OCI-LY7 (cell line): ENCODE measurements around the gene TGFBR3. TPM values are rescaled to one million over a fixed set of nuclear protein-coding genes. Genes with fewer than 3 reads are reported as not detected.

Source experiments
- BruUV-seq: library from RNA; stranded (reverse); fragments of 400-500 nt; replicated peaks from 2 replicates; lab custom pipeline; 2021; lab: Mats Ljungman, UMichigan
- CTCF ChIA-PET: fragments of 300-600 bp; sonication (Branson Sonifier 250); formaldehyde crosslinking; loops from one replicate; lab custom pipeline; 2022; ENCODE audit warnings: antibody characterized with exemption; ENCODE audit not compliant: unreplicated experiment; lab: Charles Lee
- POLR2A ChIA-PET: fragments of 300-600 bp; sonication (Branson Sonifier 250); formaldehyde crosslinking; loops from one replicate; lab custom pipeline; 2022; ENCODE audit warnings: antibody characterized with exemption; lab: Charles Lee
- DNase-seq: peaks from one replicate; pipeline ENCODE4 v3.0.0-alpha.2; 2015; ENCODE audit warnings: low spot score
- H2AFZ ChIP-seq: fragments of 200-600 bp; sonication (generic), shearing (Covaris generic); 2 replicates; pipeline ENCODE4 v1.6.1; 2014; ENCODE audit warnings: mild to moderate bottlenecking, antibody characterized with exemption, low read length, moderate library complexity
- H3K27ac ChIP-seq: fragments of 200-600 bp; sonication (generic); 2 replicates; pipeline ENCODE4 v1.5.1; 2014; ENCODE audit warnings: mixed run types, low read depth, mild to moderate bottlenecking, moderate library complexity, low read length, inconsistent platforms; ENCODE audit not compliant: poor library complexity, severe bottlenecking
- H3K36me3 ChIP-seq: fragments of 200-600 bp; sonication (generic); 2 replicates; pipeline ENCODE4 v1.6.1; 2014; ENCODE audit warnings: mild to moderate bottlenecking, antibody characterized with exemption, low read length, moderate library complexity, mixed read lengths; ENCODE audit not compliant: insufficient read depth
- H3K4me1 ChIP-seq: fragments of 200-600 bp; sonication (generic); 2 replicates; pipeline ENCODE4 v1.5.1; 2014; ENCODE audit warnings: mild to moderate bottlenecking, low read length; ENCODE audit not compliant: insufficient read depth, poor library complexity, severe bottlenecking
- H3K4me2 ChIP-seq: fragments of 200-600 bp; sonication (generic); 2 replicates; pipeline ENCODE4 v1.6.1; 2014; ENCODE audit warnings: mild to moderate bottlenecking, low read length
- H3K4me3 ChIP-seq: fragments of 200-600 bp; sonication (generic); 2 replicates; pipeline ENCODE4 v1.5.1; 2014; ENCODE audit warnings: mild to moderate bottlenecking, low read depth, low read length; ENCODE audit not compliant: poor library complexity, severe bottlenecking
- H3K79me2 ChIP-seq: fragments of 200-600 bp; sonication (generic); 2 replicates; pipeline ENCODE4 v1.6.1; 2016; ENCODE audit warnings: low read depth, mild to moderate bottlenecking, low read length, moderate library complexity, mixed read lengths; ENCODE audit not compliant: insufficient read depth
- H3K9me2 ChIP-seq: fragments of 200-600 bp; sonication (generic); 2 replicates; pipeline ENCODE4 v1.6.1; 2016; ENCODE audit warnings: mild to moderate bottlenecking, low read length, mixed read lengths; ENCODE audit not compliant: insufficient read depth
- H3K9me3 ChIP-seq: fragments of 200-600 bp; sonication (generic); 2 replicates; pipeline ENCODE4 v1.6.1; 2014; ENCODE audit warnings: mild to moderate bottlenecking, mixed run types, low read length, mixed read lengths
- H4K20me1 ChIP-seq: fragments of 200-600 bp; sonication (generic); 2 replicates; pipeline ENCODE4 v1.6.1; 2014; ENCODE audit warnings: mild to moderate bottlenecking, antibody characterized with exemption, low read length, moderate library complexity, mixed read lengths; ENCODE audit not compliant: insufficient read depth
- EZH2phosphoT487 ChIP-seq: fragments of 200-600 bp; sonication (generic); IDR thresholded peaks from 2 replicates; pipeline ENCODE4 v1.6.1; 2018; ENCODE audit warnings: low read depth, borderline replicate concordance, mild to moderate bottlenecking, mixed run types, antibody characterized with exemption, low read length, moderate library complexity, mixed read lengths
- intact Hi-C: fragments of 100-400 bp; cut with micrococcal nuclease; formaldehyde crosslinking; loops from one replicate; pipeline ENCODE4 v1.10.0; 2022; ENCODE audit not compliant: unreplicated experiment
- total RNA-seq, 2 experiments: library from RNA; depleted of rRNA in 1 of 2; stranded (reverse); fragments of >200 nt in 1 of 2; shearing (Covaris generic) in 1 of 2; gene quantifications; 2 replicates each; pipeline ENCODE4 v1.2.3, GENCODE V29; 2014 to 2022
- TF ChIP-seq, protein P1 (sequence below): fragments of 200-600 bp; sonication (generic); conservative IDR thresholded peaks from 2 replicates; pipeline ENCODE4 v1.5.1; 2014; ENCODE audit warnings: mild to moderate bottlenecking, antibody characterized with exemption, low read length, moderate library complexity, mixed read lengths

The TGFBR3 gene
- total RNA-seq, 2 experiments from 2014 or later = not detected

- Histone ChIP-seq H3K79me2 (no peaks in the 10 kb centered on the region), H3K4me2 (no peak overlapping the region), H2AFZ (no peak overlapping the region), H3K27ac (no peak overlapping the region), H3K4me3 (no peak overlapping the region), H4K20me1 (no peaks in the 10 kb centered on the region), H3K4me1 (no peaks in the 10 kb centered on the region), H3K9me2 (no peaks in the 10 kb centered on the region), H3K9me3 (no peaks in the 10 kb centered on the region), H3K36me3 (no peaks in the 10 kb centered on the region)
- no peak for DNase-seq
- no TSS peak for BruUV-seq
- ChIA-PET CTCF (no interaction called here), POLR2A (interaction anchor here (1.0 kb wide), 1 partner anchor 356 kb away, joined by 4 read pairs; no protein-coding TSS in a partner anchor)
- intact Hi-C loops = no loop called here
- TF ChIP-seq EZH2phosphoT487 = no peak
- TF ChIP-seq, protein P1, sequence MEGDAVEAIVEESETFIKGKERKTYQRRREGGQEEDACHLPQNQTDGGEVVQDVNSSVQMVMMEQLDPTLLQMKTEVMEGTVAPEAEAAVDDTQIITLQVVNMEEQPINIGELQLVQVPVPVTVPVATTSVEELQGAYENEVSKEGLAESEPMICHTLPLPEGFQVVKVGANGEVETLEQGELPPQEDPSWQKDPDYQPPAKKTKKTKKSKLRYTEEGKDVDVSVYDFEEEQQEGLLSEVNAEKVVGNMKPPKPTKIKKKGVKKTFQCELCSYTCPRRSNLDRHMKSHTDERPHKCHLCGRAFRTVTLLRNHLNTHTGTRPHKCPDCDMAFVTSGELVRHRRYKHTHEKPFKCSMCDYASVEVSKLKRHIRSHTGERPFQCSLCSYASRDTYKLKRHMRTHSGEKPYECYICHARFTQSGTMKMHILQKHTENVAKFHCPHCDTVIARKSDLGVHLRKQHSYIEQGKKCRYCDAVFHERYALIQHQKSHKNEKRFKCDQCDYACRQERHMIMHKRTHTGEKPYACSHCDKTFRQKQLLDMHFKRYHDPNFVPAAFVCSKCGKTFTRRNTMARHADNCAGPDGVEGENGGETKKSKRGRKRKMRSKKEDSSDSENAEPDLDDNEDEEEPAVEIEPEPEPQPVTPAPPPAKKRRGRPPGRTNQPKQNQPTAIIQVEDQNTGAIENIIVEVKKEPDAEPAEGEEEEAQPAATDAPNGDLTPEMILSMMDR = no peak
Measured at GRCh38 chr1:91716339-91716738, 169.6 kb downstream of the TGFBR3 start.

GRCh38 chr1:91715416-91716000, 170.4 kb downstream of the TGFBR3 start:
- Histone ChIP-seq H3K4me3 (no peak overlapping the region), H3K4me1 (no peaks in the 10 kb centered on the region), H3K36me3 (no peaks in the 10 kb centered on the region), H3K27ac (no peak overlapping the region), H3K4me2 (no peak overlapping the region), H3K9me3 (no peaks in the 10 kb centered on the region), H2AFZ (no peak overlapping the region), H4K20me1 (no peaks in the 10 kb centered on the region), H3K79me2 (no peaks in the 10 kb centered on the region), H3K9me2 (no peaks in the 10 kb centered on the region)
- no TSS peak for BruUV-seq
- intact Hi-C loops = no loop called here
- no peak for DNase-seq
- CTCF ChIA-PET = no interaction called here
- no peak for TF ChIP-seq EZH2phosphoT487
- TF ChIP-seq, protein P1 = no peak
- POLR2A ChIA-PET = interaction anchor here (0.9 to 1.0 kb wide), 2 partner anchors 9 to 355 kb away, joined by 3 to 4 read pairs; no protein-coding TSS in a partner anchor

- POLR2A ChIA-PET = interaction anchor here (0.9 kb wide), 1 partner anchor 9 kb away, joined by 3 read pairs; no protein-coding TSS in a partner anchor
- Histone ChIP-seq H3K9me2 (no peaks in the 10 kb centered on the region), H3K4me3 (no peak overlapping the region), H3K79me2 (no peaks in the 10 kb centered on the region), H4K20me1 (no peaks in the 10 kb centered on the region), H2AFZ (no peak overlapping the region), H3K27ac (no peak overlapping the region), H3K4me2 (no peak overlapping the region), H3K9me3 (no peaks in the 10 kb centered on the region), H3K4me1 (no peaks in the 10 kb centered on the region), H3K36me3 (no peaks in the 10 kb centered on the region)
- CTCF ChIA-PET = no interaction called here
- no TSS peak for BruUV-seq
- intact Hi-C loops = no loop called here
- no peak for DNase-seq
- TF ChIP-seq, protein P1 = no peak
- no peak for TF ChIP-seq EZH2phosphoT487
Measured at GRCh38 chr1:91714867-91715381, 171.0 kb downstream of the TGFBR3 start.
